Measurements from ENCODE around the gene PRB4. TPM values are rescaled to one million over a fixed set of nuclear protein-coding genes. Genes with fewer than 3 reads are reported as not detected.

The PRB4 gene
- total and polyA plus RNA-seq, 2 experiments from 2014 or later, result not detected

- no peaks in the 10 kb centered on the region for H4K20me1 ChIP-seq (replicated peaks; ENCODE audit: insufficient read depth)
- H3F3A ChIP-seq (replicated peaks; ENCODE audit: low read depth), result no peaks in the 10 kb centered on the region
- no peak for ATAC-seq
- H3K79me2 ChIP-seq (replicated peaks; ENCODE audit: insufficient read depth), result no peaks in the 10 kb centered on the region
- Mint-ChIP-seq H3K27ac (no peak within 1 kb of the TSS), H3K36me3 (ENCODE audit: low read depth) (no peaks in the 10 kb centered on the region), H3K27me3 (ENCODE audit: insufficient read depth, low read depth, poor library complexity) (no peaks in the 10 kb centered on the region), H3K4me1 (no peaks in the 10 kb centered on the region), H3K9me3 (no peaks in the 10 kb centered on the region), H3K4me3 (no peak within 1 kb of the TSS)
- H2AFZ ChIP-seq, result no peak within 1 kb of the TSS
- no peak for TF ChIP-seq CREB1 (CRISPR knock-in tag; IDR thresholded peaks at IDR 0.05; ENCODE audit: low read depth)
- no peak for TF ChIP-seq EZH2phosphoT487 (IDR thresholded peaks at IDR 0.05; ENCODE audit: unreplicated experiment)
- no peak for TF ChIP-seq ZNF114 (CRISPR knock-in tag; IDR thresholded peaks at IDR 0.05)
- no peak for TF ChIP-seq CTCF (conservative IDR thresholded peaks at IDR 0.05; ENCODE audit: low read depth in 2 of 2)
- no peak for TF ChIP-seq NANOG (IDR thresholded peaks at IDR 0.05; ENCODE audit: borderline replicate concordance)
- no peak for TF ChIP-seq STAT1 (IDR thresholded peaks at IDR 0.05; ENCODE audit: unreplicated experiment)
- TF ChIP-seq ZNF462 (CRISPR knock-in tag; IDR thresholded peaks at IDR 0.05), result no peak
- no peak within 1 kb of the TSS for H3K27ac ChIP-seq (ENCODE audit: low read depth)
- H3K4me3 ChIP-seq, result no peak within 1 kb of the TSS
- DNase-seq (ENCODE audit: low spot score), result no peak
- no peaks in the 10 kb centered on the region for H3K36me3 ChIP-seq (ENCODE audit: insufficient read depth)
- H3K4me1 ChIP-seq (ENCODE audit: insufficient read depth), result no peaks in the 10 kb centered on the region
- H3K27me3 ChIP-seq (ENCODE audit: insufficient read depth), result no peaks in the 10 kb centered on the region
- H3K4me2 ChIP-seq, result no peak within 1 kb of the TSS
- H3K9me2 ChIP-seq (ENCODE audit: insufficient read depth), result no peaks in the 10 kb centered on the region
Measured at GRCh38 chr12:11269607-11270006, 40.6 kb downstream of the PRB4 start, which contains the start of gene PRB3. TSS of gene PRB3 (minus strand) at chr12:11269707. CDS start at chr12:11269669, 38 bp downstream.

Measured in GM23338 (cell line).